ENCODE measurements around the gene STX1A.

The STX1A gene

GRCh38 chr7:73740212-73740611, 20.7 kb upstream of the STX1A start:
- Mint-ChIP-seq H3K4me3 (peak overlapping the region; percentile 12), H3K27me3 (no peaks in the 10 kb centered on the region), H3K27ac (no peak overlapping the region), H3K36me3 (ENCODE audit: low read depth) (peaks cover 26% of the 10 kb centered on the region), H3K4me1 (ENCODE audit: low read depth) (peaks cover 15% of the 10 kb centered on the region), H3K9me3 (no peaks in the 10 kb centered on the region)
- DNase-seq = no peak

DNA sequence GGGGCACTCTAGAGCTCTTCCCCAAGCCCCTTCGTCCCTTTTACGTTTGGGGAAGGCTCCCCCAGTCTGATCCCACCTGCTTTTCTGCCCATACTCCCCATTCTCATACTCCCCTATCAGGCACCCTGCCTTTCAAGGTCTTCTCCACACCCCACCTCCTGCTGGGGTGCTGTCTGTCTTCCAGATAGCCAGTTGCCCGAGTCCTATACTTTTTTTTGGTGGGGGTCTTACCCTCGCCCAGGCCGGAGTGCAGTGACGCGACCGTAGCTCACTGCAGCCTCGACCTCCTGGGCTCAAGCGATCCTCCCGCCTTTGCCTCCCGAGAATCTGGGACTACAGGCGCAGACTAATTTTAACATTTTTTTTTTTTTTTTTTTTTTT, 19.9 kb upstream of the STX1A start:
- Mint-ChIP-seq H3K27me3 (no peaks in the 10 kb centered on the region), H3K4me3 (peak overlapping the region; percentile 93), H3K4me1 (ENCODE audit: low read depth) (peaks cover 23% of the 10 kb centered on the region), H3K9me3 (no peaks in the 10 kb centered on the region), H3K36me3 (ENCODE audit: low read depth) (peaks cover 30% of the 10 kb centered on the region), H3K27ac (peak overlapping the region; percentile 98)
- no peak for DNase-seq

- H3K9me3 Mint-ChIP-seq = no peaks in the 10 kb centered on the region
These were observed 19.3 kb upstream of the STX1A start, which contains the start of gene ABHD11 for GRCh38 chr7:73738612-73739386. ABHD11 (minus strand) TSS chr7:73738802; CDS start chr7:73738770, 32 bp downstream.

GRCh38 chr7:73738220-73738611, 18.7 kb upstream of the STX1A start:
- Mint-ChIP-seq H3K4me1 (ENCODE audit: low read depth) (peaks cover 23% of the 10 kb centered on the region), H3K9me3 (no peaks in the 10 kb centered on the region), H3K27ac (peak overlapping the region; percentile 98)

More at GRCh38 chr7:73738612-73739386, 19.3 kb upstream of the STX1A start, which contains the start of gene ABHD11:
- H3K27ac Mint-ChIP-seq = peak within 1 kb of the TSS; percentile 98
- H3K27me3 Mint-ChIP-seq = no peaks in the 10 kb centered on the region
- peaks cover 23% of the 10 kb centered on the region for H3K4me1 Mint-ChIP-seq (ENCODE audit: low read depth)
- peak within 1 kb of the TSS; percentile 93 for H3K4me3 Mint-ChIP-seq
- DNase-seq = peak; percentile 100
- peaks cover 30% of the 10 kb centered on the region for H3K36me3 Mint-ChIP-seq (ENCODE audit: low read depth)

GRCh38 chr7:73737491-73738219, 18.2 kb upstream of the STX1A start:
- peaks cover 23% of the 10 kb centered on the region for H3K4me1 Mint-ChIP-seq (ENCODE audit: low read depth)
- no peak for DNase-seq
- no peaks in the 10 kb centered on the region for H3K9me3 Mint-ChIP-seq
- H3K36me3 Mint-ChIP-seq (ENCODE audit: low read depth) = peaks cover 30% of the 10 kb centered on the region
- H3K4me3 Mint-ChIP-seq = peak overlapping the region; percentile 93
- no peaks in the 10 kb centered on the region for H3K27me3 Mint-ChIP-seq
- H3K27ac Mint-ChIP-seq = peak overlapping the region; percentile 98

More at GRCh38 chr7:73738220-73738611, 18.7 kb upstream of the STX1A start:
- peak; percentile 78 for DNase-seq
- Mint-ChIP-seq H3K36me3 (ENCODE audit: low read depth) (peaks cover 30% of the 10 kb centered on the region), H3K27me3 (no peaks in the 10 kb centered on the region), H3K4me3 (peak overlapping the region; percentile 93)

GRCh38 chr7:73736885-73737284, 17.4 kb upstream of the STX1A start:
- Mint-ChIP-seq H3K27ac (no peak overlapping the region), H3K4me3 (peak overlapping the region; percentile 93), H3K4me1 (ENCODE audit: low read depth) (peaks cover 23% of the 10 kb centered on the region), H3K36me3 (ENCODE audit: low read depth) (peaks cover 30% of the 10 kb centered on the region), H3K27me3 (no peaks in the 10 kb centered on the region), H3K9me3 (no peaks in the 10 kb centered on the region)
- DNase-seq = no peak

DNA sequence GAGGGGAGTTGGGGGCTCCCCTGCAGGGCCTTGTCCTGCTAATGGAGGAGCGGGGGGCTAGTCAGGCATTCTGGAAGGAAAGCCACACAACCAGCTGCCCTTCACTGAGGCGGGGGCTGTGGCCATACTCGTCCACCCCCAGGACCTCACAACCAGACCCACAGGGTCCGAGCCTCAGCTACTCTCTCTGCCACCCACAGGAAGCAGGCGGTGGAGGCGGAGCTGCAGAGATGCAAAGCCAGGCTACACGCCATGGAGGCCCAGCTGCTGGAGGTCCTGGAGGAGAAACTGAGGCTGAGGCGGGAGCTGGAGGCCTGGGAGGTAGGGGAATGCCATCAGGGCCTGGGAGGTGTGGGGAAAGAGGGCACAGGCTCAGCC, 16.0 kb upstream of the STX1A start:
- Mint-ChIP-seq H3K4me3 (no peak overlapping the region), H3K27me3 (no peaks in the 10 kb centered on the region), H3K36me3 (ENCODE audit: low read depth) (peaks cover 30% of the 10 kb centered on the region), H3K27ac (no peak overlapping the region), H3K9me3 (no peaks in the 10 kb centered on the region), H3K4me1 (ENCODE audit: low read depth) (peaks cover 23% of the 10 kb centered on the region)
- no peak for DNase-seq

- no peaks in the 10 kb centered on the region for H3K9me3 Mint-ChIP-seq
- peaks cover 23% of the 10 kb centered on the region for H3K4me1 Mint-ChIP-seq (ENCODE audit: low read depth)
- no peak overlapping the region for H3K4me3 Mint-ChIP-seq
- DNase-seq = peak; percentile 86
- peaks cover 30% of the 10 kb centered on the region for H3K36me3 Mint-ChIP-seq (ENCODE audit: low read depth)
- no peaks in the 10 kb centered on the region for H3K27me3 Mint-ChIP-seq
- peak overlapping the region; percentile 73 for H3K27ac Mint-ChIP-seq
These were observed 15.4 kb upstream of the STX1A start for GRCh38 chr7:73734619-73735527.

GRCh38 chr7:73732397-73732796, 12.9 kb upstream of the STX1A start:
- Mint-ChIP-seq H3K36me3 (ENCODE audit: low read depth) (peaks cover 22% of the 10 kb centered on the region), H3K27ac (no peak overlapping the region)

GRCh38 chr7:73730485-73730884, 11.0 kb upstream of the STX1A start:
- no peak for DNase-seq
- Mint-ChIP-seq H3K4me3 (no peak overlapping the region), H3K27me3 (peaks cover 7% of the 10 kb centered on the region), H3K27ac (no peak overlapping the region), H3K9me3 (no peaks in the 10 kb centered on the region), H3K4me1 (ENCODE audit: low read depth) (peaks cover 8% of the 10 kb centered on the region), H3K36me3 (ENCODE audit: low read depth) (peaks cover 6% of the 10 kb centered on the region)

More at GRCh38 chr7:73732397-73732796, 12.9 kb upstream of the STX1A start:
- H3K4me3 Mint-ChIP-seq = no peak overlapping the region
- no peaks in the 10 kb centered on the region for H3K9me3 Mint-ChIP-seq
- no peak for DNase-seq
- H3K4me1 Mint-ChIP-seq (ENCODE audit: low read depth) = peaks cover 13% of the 10 kb centered on the region
- peaks cover 7% of the 10 kb centered on the region for H3K27me3 Mint-ChIP-seq

DNA sequence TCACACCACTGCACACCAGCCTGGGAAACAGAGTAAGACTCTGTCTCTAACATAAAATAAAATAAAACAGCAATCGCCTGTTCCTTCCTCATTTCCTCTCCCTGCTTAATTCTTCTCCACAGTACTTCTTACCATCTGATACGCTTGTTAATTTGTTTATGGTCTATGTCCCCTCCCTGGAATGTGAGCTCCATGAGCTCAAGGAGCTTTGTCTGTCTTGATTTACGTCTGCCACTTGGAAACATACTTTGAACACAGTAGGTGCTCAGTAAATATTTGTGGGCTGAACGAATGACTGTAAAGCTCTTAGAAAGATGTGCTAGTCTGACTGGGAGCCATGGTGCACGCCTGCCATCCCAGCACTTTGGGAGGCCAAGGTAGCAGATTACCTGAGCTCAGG, 9.1 kb upstream of the STX1A start:
- H3K27ac Mint-ChIP-seq = no peak overlapping the region

GRCh38 chr7:73727952-73728351, 8.5 kb upstream of the STX1A start:
- DNase-seq = no peak
- H3K4me3 Mint-ChIP-seq = no peak overlapping the region
- no peaks in the 10 kb centered on the region for H3K9me3 Mint-ChIP-seq
- peaks cover 7% of the 10 kb centered on the region for H3K27me3 Mint-ChIP-seq
- H3K36me3 Mint-ChIP-seq (ENCODE audit: low read depth) = no peaks in the 10 kb centered on the region
- H3K27ac Mint-ChIP-seq = no peak overlapping the region
- no peaks in the 10 kb centered on the region for H3K4me1 Mint-ChIP-seq (ENCODE audit: low read depth)

More for the DNA sequence above, 9.1 kb upstream of the STX1A start:
- H3K4me3 Mint-ChIP-seq = no peak overlapping the region
- no peaks in the 10 kb centered on the region for H3K9me3 Mint-ChIP-seq
- no peaks in the 10 kb centered on the region for H3K36me3 Mint-ChIP-seq (ENCODE audit: low read depth)
- DNase-seq = no peak
- H3K4me1 Mint-ChIP-seq (ENCODE audit: low read depth) = no peaks in the 10 kb centered on the region
- H3K27me3 Mint-ChIP-seq = peaks cover 7% of the 10 kb centered on the region

GRCh38 chr7:73726083-73726466, 6.6 kb upstream of the STX1A start:
- DNase-seq = no peak
- H3K4me1 Mint-ChIP-seq (ENCODE audit: low read depth) = no peaks in the 10 kb centered on the region
- no peak overlapping the region for H3K4me3 Mint-ChIP-seq
- no peaks in the 10 kb centered on the region for H3K9me3 Mint-ChIP-seq
- H3K36me3 Mint-ChIP-seq (ENCODE audit: low read depth) = no peaks in the 10 kb centered on the region
- H3K27me3 Mint-ChIP-seq = peaks cover 12% of the 10 kb centered on the region
- no peak overlapping the region for H3K27ac Mint-ChIP-seq

DNA sequence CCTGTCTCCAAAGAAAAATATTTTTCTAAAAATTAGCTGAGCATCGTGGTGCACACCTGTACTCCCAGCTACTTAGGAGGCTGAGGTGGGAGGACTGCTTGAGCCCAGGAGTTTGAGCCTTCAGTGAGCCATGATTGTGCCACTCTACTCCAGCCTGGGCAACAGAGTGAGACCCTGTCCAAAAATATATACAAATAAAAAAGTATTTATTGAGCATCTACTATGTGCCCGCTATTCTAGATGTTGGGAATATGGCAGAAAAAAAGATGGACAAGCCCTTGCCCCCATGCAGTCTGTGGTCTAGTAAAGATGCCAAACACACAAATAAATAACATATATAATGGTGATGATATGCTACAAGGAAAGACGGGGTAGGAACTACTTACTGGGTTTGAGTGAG, 4.3 kb upstream of the STX1A start:
- Mint-ChIP-seq H3K27me3 (peaks cover 16% of the 10 kb centered on the region), H3K9me3 (no peaks in the 10 kb centered on the region), H3K36me3 (ENCODE audit: low read depth) (no peaks in the 10 kb centered on the region), H3K4me3 (no peak overlapping the region), H3K4me1 (ENCODE audit: low read depth) (no peaks in the 10 kb centered on the region), H3K27ac (no peak overlapping the region)
- no peak for DNase-seq
